H1 (cell line): ENCODE measurements around the gene FITM1. TPM values are rescaled to one million over a fixed set of nuclear protein-coding genes. Genes with fewer than 3 reads are reported as not detected.

Source experiments
- CHD1 ChIP-seq: IDR thresholded peaks from 2 replicates; pipeline ENCODE4 v1.6.1; 2012; ENCODE audit warnings: low read depth, low read length, improper control_type of control experiment
- CREB1 ChIP-seq: IDR thresholded peaks from 2 replicates; pipeline ENCODE4 v1.6.1; 2012; ENCODE audit warnings: inconsistent platforms
- FOSL1 ChIP-seq: IDR thresholded peaks from 2 replicates; pipeline ENCODE4 v1.6.1; 2011; ENCODE audit warnings: mild to moderate bottlenecking, low read depth, low read length, moderate library complexity; ENCODE audit not compliant: insufficient read depth
- GABPA ChIP-seq: IDR thresholded peaks from 2 replicates; pipeline ENCODE4 v1.6.1; 2011; ENCODE audit warnings: mild to moderate bottlenecking, low read length, moderate library complexity, borderline replicate concordance; ENCODE audit not compliant: insufficient read depth
- JUN ChIP-seq: IDR thresholded peaks from 2 replicates; pipeline ENCODE4 v1.6.1; 2011; ENCODE audit warnings: low read depth, mild to moderate bottlenecking, improper control_type of control experiment, low read length
- KDM1A ChIP-seq: fragments of 200-600, 300-600 bp; sonication (generic); IDR thresholded peaks from 2 replicates; pipeline ENCODE4 v1.7.1; 2016; ENCODE audit warnings: mild to moderate bottlenecking, low read length, borderline replicate concordance
- KDM4A ChIP-seq: IDR thresholded peaks from one replicate; pipeline ENCODE4 v1.7.1; 2012; ENCODE audit warnings: low read depth, mild to moderate bottlenecking, moderate library complexity, low read length, inconsistent platforms; ENCODE audit not compliant: severe bottlenecking
- RAD21 ChIP-seq, 2 experiments: IDR thresholded peaks in 1 of 2; conservative IDR thresholded peaks in 1 of 2; 2 replicates each; pipeline ENCODE4 v1.6.1; 2011; ENCODE audit warnings: low read depth in 2 of 2, low read length in 2 of 2, improper control_type of control experiment in 1 of 2, inconsistent platforms in 1 of 2, mild to moderate bottlenecking in 1 of 2, moderate library complexity in 1 of 2
- RXRA ChIP-seq: IDR thresholded peaks from 2 replicates; pipeline ENCODE4 v1.6.1; 2011; ENCODE audit warnings: low read depth, mild to moderate bottlenecking, low read length, moderate library complexity; ENCODE audit not compliant: insufficient read depth
- SIN3A ChIP-seq, 2 experiments: IDR thresholded peaks in 1 of 2; conservative IDR thresholded peaks in 1 of 2; 2 replicates each; pipeline ENCODE4 v1.6.1; 2011 to 2012; ENCODE audit warnings: low read length in 2 of 2, improper control_type of control experiment in 1 of 2, low read depth in 1 of 2, mild to moderate bottlenecking in 1 of 2
- SIRT6 ChIP-seq: IDR thresholded peaks from one replicate; pipeline ENCODE4 v1.7.1; 2012; ENCODE audit warnings: low read length, inconsistent platforms
- SP4 ChIP-seq: IDR thresholded peaks from 2 replicates; pipeline ENCODE4 v1.6.1; 2012; ENCODE audit warnings: low read length, inconsistent platforms
- TAF1 ChIP-seq: IDR thresholded peaks from 2 replicates; pipeline ENCODE4 v1.6.1; 2011; ENCODE audit warnings: mild to moderate bottlenecking, low read depth, low read length
- TBP ChIP-seq: IDR thresholded peaks from 2 replicates; pipeline ENCODE4 v1.6.1; 2011; ENCODE audit warnings: low read depth, low read length, improper control_type of control experiment
- TCF12 ChIP-seq: IDR thresholded peaks from 2 replicates; pipeline ENCODE4 v1.6.1; 2011; ENCODE audit warnings: low read depth, mild to moderate bottlenecking, low read length
- polyA plus RNA-seq, 7 experiments: library from polyadenylated mRNA; depleted of rRNA in 3 of 7; stranded (reverse) in 5 of 7; unstranded in 2 of 7; fragments of >200 nt in 5 of 7; fragments of 200-250 nt in 2 of 7; gene quantifications; 1 replicate in 5 of 7; 2 replicates in 1 of 7; 4 replicates in 1 of 7; pipeline versions ENCODE4 v1.2.1 to v1.2.3, GENCODE V29; 2011 to 2013; ENCODE audit warnings: missing spikeins in 2 of 7, mixed read lengths in 2 of 7
- total RNA-seq: library from RNA; stranded (reverse); fragmentation: NEBNext Ultra II Directional; extraction: Animal tissue kit (Norgen Biotek cat#: 25700); gene quantifications from 2 replicates; pipeline ENCODE4 v1.2.1, GENCODE V29; 2021

FITM1 gene
- total and polyA plus RNA-seq, 2 of the 8 experiments (the other 6 are each of a cell fraction or from before 2014, with no cell fraction given), result 0.53 to 0.76 TPM

DNA sequence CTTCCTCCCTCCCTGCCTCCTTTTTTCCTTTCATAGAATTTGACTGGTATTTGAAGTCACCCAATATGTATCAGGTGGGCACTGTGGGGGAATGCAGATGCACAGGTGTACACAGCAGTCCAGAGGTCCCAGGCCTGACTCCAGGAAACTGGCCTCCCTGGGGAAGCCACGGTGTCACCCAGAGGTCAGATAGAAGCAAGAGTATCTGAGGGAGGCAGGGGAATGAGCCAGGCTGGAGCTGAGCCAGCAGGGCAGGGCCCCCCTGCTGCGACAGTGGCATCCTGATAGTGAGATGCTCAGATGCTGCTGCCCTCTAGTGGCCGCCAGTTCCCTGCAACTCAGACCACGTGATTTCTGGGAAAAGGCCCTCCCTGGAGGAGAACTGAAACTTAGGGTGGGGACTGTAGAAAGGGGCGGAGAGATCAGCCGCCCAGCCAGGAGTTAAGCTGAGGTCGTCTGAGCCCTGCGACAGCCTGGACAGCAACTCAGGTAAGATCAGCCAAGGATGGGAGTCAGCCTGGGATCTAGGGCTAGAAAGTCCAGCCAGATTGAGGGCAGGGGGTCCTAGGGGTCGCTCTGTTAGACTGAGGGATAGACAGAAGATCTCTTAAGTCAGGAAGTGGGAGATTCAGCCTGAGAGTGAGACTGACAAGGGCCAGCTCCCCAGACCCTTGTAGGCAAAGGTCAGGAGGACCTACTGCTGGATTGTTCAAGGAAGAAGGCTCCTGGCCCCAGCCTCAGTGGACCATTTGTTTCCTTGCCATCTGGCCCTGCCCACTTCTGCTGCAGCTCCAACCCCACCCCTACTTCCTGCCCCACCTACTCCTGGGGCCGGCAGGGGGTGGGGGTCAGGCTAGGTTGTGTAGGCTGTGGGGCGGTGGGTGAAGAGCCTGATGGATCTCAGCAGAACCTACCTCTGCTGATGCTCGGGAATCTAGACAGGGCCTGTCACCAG is 30.7 kb downstream of the FITM1 start, which contains the start of gene IRF9 (continued):
- TF ChIP-seq KDM4A (no peak), TAF1 (peak; percentile 31; the same call in 1 of the 2 replicates), GABPA (no peak), JUN (no peak), SIN3A (conservative IDR thresholded peaks at IDR 0.05 in 1 of 2, IDR thresholded peaks at IDR 0.05 in 1 of 2; ENCODE audit: low read depth in 1 of 2, low read length in 2 of 2) (peak in 1 of 2 experiments; percentile 90; a peak in 2 of 4 replicates), KDM1A (no peak), RXRA (peak; percentile 14; the same call in 1 of the 2 replicates), CREB1 (peak; percentile 66), SP4 (peak; percentile 67; the same call in 1 of the 2 replicates), CHD1 (no peak), RAD21 (IDR thresholded peaks at IDR 0.05 in 1 of 2, conservative IDR thresholded peaks at IDR 0.05 in 1 of 2; ENCODE audit: low read depth in 2 of 2, low read length in 2 of 2) (peak; percentile 73 to 78), FOSL1 (no peak), TCF12 (0 out of 2 replicates have a peak, but pooled peaks have one; percentile 44), SIRT6 (no peak), TBP (peak; percentile 61; the same call in 1 of the 2 replicates)
